ENCODE measurements around the gene RAD50. TPM values are rescaled to one million over a fixed set of nuclear protein-coding genes. Genes with fewer than 3 reads are reported as not detected.

RAD50 gene
- total and polyA plus RNA-seq, 7 donors = 6.8 to 35.9 (median 28.5) TPM

DNA sequence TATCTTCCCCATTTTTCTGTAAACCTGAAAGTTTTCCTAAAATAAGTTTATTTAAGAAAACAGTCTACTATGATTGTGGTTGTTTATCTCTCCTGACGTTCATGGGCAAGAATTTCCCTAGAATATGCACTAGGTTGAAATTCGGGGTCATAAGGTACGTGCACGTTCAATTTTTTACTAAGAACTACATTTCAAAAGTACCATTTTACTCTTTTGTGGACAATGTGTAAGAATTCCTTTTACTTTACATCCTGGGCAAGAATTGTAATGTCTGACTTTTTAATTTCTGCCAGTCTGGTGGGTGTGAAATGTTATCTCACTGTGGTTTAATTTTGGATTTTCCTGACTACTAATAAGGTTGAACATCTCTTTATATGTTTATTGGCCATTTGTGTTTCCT is 25.8 kb upstream of the RAD50 start:
- ATAC-seq (no peak), DNase-seq (no peak)
- TF ChIP-seq, protein P1, sequence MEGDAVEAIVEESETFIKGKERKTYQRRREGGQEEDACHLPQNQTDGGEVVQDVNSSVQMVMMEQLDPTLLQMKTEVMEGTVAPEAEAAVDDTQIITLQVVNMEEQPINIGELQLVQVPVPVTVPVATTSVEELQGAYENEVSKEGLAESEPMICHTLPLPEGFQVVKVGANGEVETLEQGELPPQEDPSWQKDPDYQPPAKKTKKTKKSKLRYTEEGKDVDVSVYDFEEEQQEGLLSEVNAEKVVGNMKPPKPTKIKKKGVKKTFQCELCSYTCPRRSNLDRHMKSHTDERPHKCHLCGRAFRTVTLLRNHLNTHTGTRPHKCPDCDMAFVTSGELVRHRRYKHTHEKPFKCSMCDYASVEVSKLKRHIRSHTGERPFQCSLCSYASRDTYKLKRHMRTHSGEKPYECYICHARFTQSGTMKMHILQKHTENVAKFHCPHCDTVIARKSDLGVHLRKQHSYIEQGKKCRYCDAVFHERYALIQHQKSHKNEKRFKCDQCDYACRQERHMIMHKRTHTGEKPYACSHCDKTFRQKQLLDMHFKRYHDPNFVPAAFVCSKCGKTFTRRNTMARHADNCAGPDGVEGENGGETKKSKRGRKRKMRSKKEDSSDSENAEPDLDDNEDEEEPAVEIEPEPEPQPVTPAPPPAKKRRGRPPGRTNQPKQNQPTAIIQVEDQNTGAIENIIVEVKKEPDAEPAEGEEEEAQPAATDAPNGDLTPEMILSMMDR (IDR thresholded peaks at IDR 0.05) = no peak
- Histone ChIP-seq H3K36me3 (ENCODE audit: insufficient read depth in 1 of 2, low read depth in 1 of 2) (no peaks in the 10 kb centered on the region), H3K4me3 (no peak overlapping the region), H3K27me3 (ENCODE audit: insufficient read depth in 3 of 3, low read length in 2 of 3) (no peaks in the 10 kb centered on the region), H3K9me3 (no peaks in the 10 kb centered on the region), H3K27ac (no peak overlapping the region), H3K4me1 (no peaks in the 10 kb centered on the region)
- 90 to 94% (median 92%) methylated on average over 4 of the region's 4 CpGs for WGBS, 3 donors
- intact Hi-C loops (cut with DNase I) = no loop called here

DNA sequence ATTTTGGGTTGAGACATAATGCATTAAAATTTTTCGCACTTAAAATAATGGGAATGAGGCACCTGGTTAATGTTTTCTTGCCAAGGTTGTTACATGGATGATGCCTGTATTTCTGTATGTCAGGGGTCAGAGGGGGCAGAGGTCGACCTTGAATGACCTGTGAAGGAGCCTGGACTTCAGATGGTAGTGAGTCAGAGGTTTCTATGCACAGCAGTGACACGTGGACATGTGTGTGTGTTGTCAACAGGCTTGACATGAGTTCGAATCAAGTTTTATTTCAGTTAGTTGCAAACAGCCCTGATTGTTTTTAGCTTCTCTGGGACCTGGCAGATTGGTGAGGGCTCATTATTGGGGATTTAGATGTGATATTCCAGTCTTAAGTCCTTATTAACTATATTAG is 17.1 kb upstream of the RAD50 start:
- Histone ChIP-seq H3K27me3 (ENCODE audit: insufficient read depth in 3 of 3, low read length in 2 of 3) (no peaks in the 10 kb centered on the region), H3K4me1 (no peaks in the 10 kb centered on the region), H3K36me3 (ENCODE audit: insufficient read depth in 1 of 2, low read depth in 1 of 2) (no peaks in the 10 kb centered on the region), H3K9me3 (no peaks in the 10 kb centered on the region), H3K4me3 (no peak overlapping the region), H3K27ac (no peak overlapping the region)
- 70 to 84% (median 78%) methylated on average over 4 of the region's 4 CpGs for WGBS, 3 donors
- DNase-seq = no peak
- no peak for ATAC-seq
- TF ChIP-seq, protein P1 (IDR thresholded peaks at IDR 0.05) = no peak
- intact Hi-C loops (cut with DNase I) = no loop called here

DNA sequence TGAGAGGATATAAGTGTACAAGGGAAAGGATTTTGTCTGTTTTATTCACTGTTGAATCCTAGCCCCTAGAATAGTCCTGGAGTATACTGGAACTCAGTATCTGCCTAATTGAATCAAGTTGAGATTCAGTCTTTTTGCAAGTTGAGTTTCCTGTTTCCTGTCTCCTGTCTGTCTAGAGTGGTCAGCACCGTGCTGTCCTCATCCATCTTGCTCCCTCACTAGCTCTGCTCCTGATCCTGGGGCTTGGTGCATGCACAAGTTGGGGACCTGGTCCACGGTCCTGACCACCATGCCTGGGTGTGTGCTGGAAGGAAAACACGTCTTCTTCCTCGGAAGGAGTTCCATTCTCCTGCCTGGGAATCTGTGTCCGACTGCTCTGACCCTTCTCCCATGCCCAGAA is 16.6 kb upstream of the RAD50 start:
- no peaks in the 10 kb centered on the region for H3K36me3 ChIP-seq (ENCODE audit: insufficient read depth in 1 of 2, low read depth in 1 of 2)
- ATAC-seq (no peak), DNase-seq (no peak)
- no peak overlapping the region for H3K27ac ChIP-seq
- H3K4me3 ChIP-seq = no peak overlapping the region
- H3K27me3 ChIP-seq (ENCODE audit: insufficient read depth in 3 of 3, low read length in 2 of 3) = no peaks in the 10 kb centered on the region
- intact Hi-C loops (cut with DNase I) = no loop called here
- no peaks in the 10 kb centered on the region for H3K9me3 ChIP-seq
- no peaks in the 10 kb centered on the region for H3K4me1 ChIP-seq
- 74 to 79% (median 74%) methylated on average over 5 of the region's 5 CpGs for WGBS, 3 donors
- TF ChIP-seq, protein P1 (IDR thresholded peaks at IDR 0.05) = no peak

DNA sequence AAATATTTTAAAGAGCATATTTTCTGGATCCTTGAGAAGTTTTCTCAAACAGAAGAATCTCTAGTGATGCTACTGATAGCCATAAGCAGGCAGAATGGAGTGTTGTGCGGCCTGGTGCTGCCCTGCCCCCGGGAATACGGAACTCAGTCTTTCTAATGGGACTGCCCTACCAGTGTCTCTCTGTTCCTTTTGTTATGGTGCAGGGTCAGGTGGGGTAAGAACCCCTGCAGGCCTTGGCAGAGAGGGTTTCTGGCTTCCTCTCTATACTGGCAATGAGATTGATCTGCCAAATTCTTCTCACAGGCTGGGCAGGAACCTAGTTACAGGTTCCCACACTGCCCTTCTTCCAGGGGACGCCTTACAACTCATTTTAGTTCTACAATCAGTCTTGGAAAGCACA is 16.0 kb upstream of the RAD50 start:
- intact Hi-C loops (cut with DNase I) = no loop called here
- TF ChIP-seq, protein P1 (IDR thresholded peaks at IDR 0.05) = no peak
- H3K9me3 ChIP-seq = no peaks in the 10 kb centered on the region
- no peaks in the 10 kb centered on the region for H3K4me1 ChIP-seq
- no peak overlapping the region for H3K27ac ChIP-seq
- WGBS, 3 donors = 83 to 90% (median 86%) methylated on average over 4 of the region's 4 CpGs
- ATAC-seq (no peak), DNase-seq (no peak)
- no peaks in the 10 kb centered on the region for H3K27me3 ChIP-seq (ENCODE audit: insufficient read depth in 3 of 3, low read length in 2 of 3)
- H3K4me3 ChIP-seq = no peak overlapping the region
- H3K36me3 ChIP-seq (ENCODE audit: insufficient read depth in 1 of 2, low read depth in 1 of 2) = no peaks in the 10 kb centered on the region

DNA sequence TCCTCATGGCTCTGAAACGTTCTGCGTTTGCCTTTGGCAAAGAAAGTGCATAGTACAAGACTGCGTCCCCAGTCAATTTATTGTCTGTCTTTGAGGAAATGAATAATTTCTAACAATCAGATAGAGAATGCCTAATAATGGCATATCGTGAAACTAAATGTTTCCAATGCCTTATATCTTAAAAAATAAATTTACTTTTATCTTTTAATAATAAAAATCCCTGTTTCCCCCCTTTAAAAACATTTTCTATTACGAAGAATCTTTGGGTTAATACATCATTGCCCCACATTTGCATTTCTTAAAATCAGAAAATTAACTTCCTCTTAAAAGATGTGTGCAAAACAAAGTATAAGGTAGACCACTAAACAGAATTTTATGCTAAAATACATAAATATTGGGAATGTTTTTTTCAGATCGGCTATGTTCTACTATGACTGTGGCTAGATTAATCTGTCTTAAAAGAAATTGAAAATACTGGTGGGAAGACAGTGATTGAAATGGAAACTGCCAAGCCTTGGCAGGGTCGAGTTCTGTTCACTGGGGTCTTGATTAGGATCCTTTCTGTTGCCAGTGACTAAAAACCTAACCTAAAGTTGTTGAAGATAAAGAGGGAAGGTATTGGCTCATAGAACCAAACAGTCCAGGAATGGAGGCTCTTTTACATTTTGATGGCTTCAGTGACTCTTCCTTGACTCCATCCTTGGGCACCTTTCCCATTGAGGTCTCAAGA is 13.1 kb upstream of the RAD50 start, which contains the start of gene IL5:
TSS of gene IL5 (minus strand) at position 51 of the 730 bp plus-strand sequence. CDS start at position 7, 44 bp downstream.
- no peak for ATAC-seq

More for the DNA sequence above, 13.1 kb upstream of the RAD50 start, which contains the start of gene IL5:
- H3K4me1 ChIP-seq = no peaks in the 10 kb centered on the region
- no peak for DNase-seq
- no peaks in the 10 kb centered on the region for H3K9me3 ChIP-seq
- TF ChIP-seq, protein P1 (IDR thresholded peaks at IDR 0.05) = no peak
- intact Hi-C loops (cut with DNase I) = no loop called here
- WGBS, 3 donors = 77 to 84% (median 82%) methylated on average over 7 of the region's 7 CpGs
- no peaks in the 10 kb centered on the region for H3K27me3 ChIP-seq (ENCODE audit: insufficient read depth in 3 of 3, low read length in 2 of 3)
- H3K36me3 ChIP-seq (ENCODE audit: insufficient read depth in 1 of 2, low read depth in 1 of 2) = no peaks in the 10 kb centered on the region
- H3K27ac ChIP-seq = no peak within 1 kb of the TSS
- no peak within 1 kb of the TSS for H3K4me3 ChIP-seq
